ENCODE results near the gene PCED1B. TPM values are rescaled to one million over a fixed set of nuclear protein-coding genes. Genes with fewer than 3 reads are reported as not detected.

The PCED1B gene
- total RNA-seq, 2 donors from 2014 or later = 0.87 to 46.9 TPM

DNA sequence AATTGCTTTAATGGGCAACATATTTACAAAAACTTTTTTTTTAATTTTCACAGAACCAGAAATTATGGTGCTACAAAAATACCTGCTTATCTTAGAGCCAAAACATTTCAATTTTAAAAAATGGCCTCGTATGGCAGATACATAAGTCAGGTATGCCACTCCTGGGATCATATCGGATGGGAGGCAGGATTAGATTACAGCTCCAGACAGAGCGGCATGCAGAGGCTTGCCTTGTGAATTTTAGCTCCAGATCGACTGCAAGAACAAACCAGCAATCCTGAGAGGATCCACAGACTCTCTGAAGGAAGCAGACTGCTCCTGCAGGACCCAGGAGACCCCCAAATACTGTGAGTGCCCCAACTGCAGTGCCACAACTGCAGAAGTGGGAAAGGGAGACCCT, 169.7 kb downstream of the PCED1B start:
- peaks cover 2% of the 10 kb centered on the region for H3K4me1 ChIP-seq (replicated peaks)
- no peak for DNase-seq (ENCODE audit: low spot score)
- no peaks in the 10 kb centered on the region for H3K9me3 ChIP-seq
- H3K27me3 ChIP-seq (replicated peaks; ENCODE audit: insufficient read depth) = no peaks in the 10 kb centered on the region
- TF ChIP-seq POLR2A (IDR thresholded peaks at IDR 0.05) (no peak), POLR2AphosphoS5 (IDR thresholded peaks at IDR 0.05) (no peak)
- TF ChIP-seq, protein P1, sequence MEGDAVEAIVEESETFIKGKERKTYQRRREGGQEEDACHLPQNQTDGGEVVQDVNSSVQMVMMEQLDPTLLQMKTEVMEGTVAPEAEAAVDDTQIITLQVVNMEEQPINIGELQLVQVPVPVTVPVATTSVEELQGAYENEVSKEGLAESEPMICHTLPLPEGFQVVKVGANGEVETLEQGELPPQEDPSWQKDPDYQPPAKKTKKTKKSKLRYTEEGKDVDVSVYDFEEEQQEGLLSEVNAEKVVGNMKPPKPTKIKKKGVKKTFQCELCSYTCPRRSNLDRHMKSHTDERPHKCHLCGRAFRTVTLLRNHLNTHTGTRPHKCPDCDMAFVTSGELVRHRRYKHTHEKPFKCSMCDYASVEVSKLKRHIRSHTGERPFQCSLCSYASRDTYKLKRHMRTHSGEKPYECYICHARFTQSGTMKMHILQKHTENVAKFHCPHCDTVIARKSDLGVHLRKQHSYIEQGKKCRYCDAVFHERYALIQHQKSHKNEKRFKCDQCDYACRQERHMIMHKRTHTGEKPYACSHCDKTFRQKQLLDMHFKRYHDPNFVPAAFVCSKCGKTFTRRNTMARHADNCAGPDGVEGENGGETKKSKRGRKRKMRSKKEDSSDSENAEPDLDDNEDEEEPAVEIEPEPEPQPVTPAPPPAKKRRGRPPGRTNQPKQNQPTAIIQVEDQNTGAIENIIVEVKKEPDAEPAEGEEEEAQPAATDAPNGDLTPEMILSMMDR (IDR thresholded peaks at IDR 0.05) = no peak
- intact Hi-C loops (cut with DNase I) = no loop called here
- H3K4me3 ChIP-seq = no peak overlapping the region
- no peak overlapping the region for H3K27ac ChIP-seq
- 44% methylated on average over 4 of the region's 4 CpGs for WGBS
- no peaks in the 10 kb centered on the region for H3K36me3 ChIP-seq

DNA sequence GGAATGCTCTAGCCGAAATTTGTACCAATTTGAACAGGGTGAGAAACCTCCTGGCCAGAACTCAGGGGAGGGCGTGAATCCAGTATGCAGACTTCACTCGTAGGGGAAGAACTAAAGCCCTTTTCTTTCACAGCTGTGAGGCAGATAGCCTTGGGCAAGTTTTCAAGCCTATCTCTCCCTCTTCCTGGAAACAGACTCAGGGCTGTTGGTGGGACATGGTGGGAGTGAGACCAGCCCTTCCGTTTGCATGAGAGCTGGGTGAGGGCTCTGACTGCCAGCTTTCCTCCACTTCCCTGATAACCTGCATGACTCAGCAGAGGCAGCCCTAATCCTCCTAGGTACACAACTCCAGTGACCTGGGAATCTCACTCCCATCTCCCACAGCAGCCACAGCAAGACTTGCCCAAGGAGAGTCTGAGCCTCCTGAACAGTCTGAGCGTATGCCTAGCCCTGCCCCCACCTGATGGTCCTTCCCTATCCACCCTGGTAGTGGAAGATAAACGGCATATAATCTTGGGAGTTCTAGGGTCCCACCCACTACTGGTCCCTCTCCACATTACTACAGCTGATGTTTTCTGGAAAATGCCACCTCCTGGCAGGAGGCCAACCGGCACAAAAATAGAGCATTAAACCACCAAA, 170.4 kb downstream of the PCED1B start:
- no peaks in the 10 kb centered on the region for H3K27me3 ChIP-seq (replicated peaks; ENCODE audit: insufficient read depth)
- no peak for TF ChIP-seq POLR2AphosphoS5 (IDR thresholded peaks at IDR 0.05)
- TF ChIP-seq, protein P1 (IDR thresholded peaks at IDR 0.05) = no peak
- no peak for TF ChIP-seq POLR2A (IDR thresholded peaks at IDR 0.05)
- WGBS = 59% methylated on average over 7 of the region's 7 CpGs

DNA sequence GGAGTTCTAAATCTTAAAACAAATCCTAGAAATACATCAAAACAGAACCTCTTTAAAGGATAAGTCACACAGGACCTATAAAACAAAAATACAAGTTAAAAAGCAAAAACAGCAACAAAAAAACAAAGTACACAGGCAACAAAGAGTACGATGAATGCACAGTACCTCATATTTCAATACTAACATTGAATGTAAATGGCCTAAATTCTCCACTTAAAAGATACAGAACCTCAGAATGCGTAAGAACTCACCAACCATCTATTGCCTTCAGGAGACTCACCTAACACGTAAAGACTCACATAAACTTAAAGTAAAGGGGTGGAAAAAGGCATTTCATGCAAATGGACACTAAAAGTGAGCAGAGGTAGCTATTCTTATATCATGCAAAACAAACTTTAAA, 172.5 kb downstream of the PCED1B start:
- TF ChIP-seq, protein P1 (IDR thresholded peaks at IDR 0.05) = no peak
- TF ChIP-seq POLR2AphosphoS5 (IDR thresholded peaks at IDR 0.05) (no peak), POLR2A (IDR thresholded peaks at IDR 0.05) (no peak)
- H3K27me3 ChIP-seq (replicated peaks; ENCODE audit: insufficient read depth) = no peaks in the 10 kb centered on the region
- no peak overlapping the region for H3K4me3 ChIP-seq
- no peaks in the 10 kb centered on the region for H3K9me3 ChIP-seq
- H3K36me3 ChIP-seq = no peaks in the 10 kb centered on the region
- peaks cover 2% of the 10 kb centered on the region for H3K4me1 ChIP-seq (replicated peaks)
- DNase-seq (ENCODE audit: low spot score) = no peak
- H3K27ac ChIP-seq = no peak overlapping the region
- 99% methylated on average over 3 of the region's 3 CpGs for WGBS
- intact Hi-C loops (cut with DNase I) = no loop called here

More for the DNA sequence above, 170.4 kb downstream of the PCED1B start:
- H3K4me1 ChIP-seq (replicated peaks) = peaks cover 2% of the 10 kb centered on the region
- DNase-seq (ENCODE audit: low spot score) = no peak
- no peak overlapping the region for H3K27ac ChIP-seq
- H3K36me3 ChIP-seq = no peaks in the 10 kb centered on the region
- no peaks in the 10 kb centered on the region for H3K9me3 ChIP-seq
- H3K4me3 ChIP-seq = no peak overlapping the region
- intact Hi-C loops (cut with DNase I) = no loop called here

DNA sequence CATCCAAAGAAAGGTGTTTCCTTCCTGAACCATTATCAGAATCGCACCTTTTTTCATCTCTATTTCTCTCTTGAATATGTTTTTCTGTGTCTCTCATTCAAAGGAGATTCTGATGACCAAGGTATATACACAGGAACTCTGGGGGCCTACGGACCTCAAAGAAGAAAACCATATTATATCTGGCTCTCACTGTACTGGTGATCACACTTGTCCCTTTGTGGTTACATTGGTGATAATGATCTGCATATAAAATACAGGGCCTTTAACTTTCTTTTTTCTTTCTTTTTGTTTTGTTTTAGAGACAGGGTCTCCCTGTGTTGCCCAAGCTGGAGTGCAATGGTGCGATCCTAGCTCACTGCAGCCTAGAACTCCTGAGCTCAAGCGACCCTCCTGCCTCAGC, 185.5 kb downstream of the PCED1B start:
- Histone ChIP-seq H3K27ac (no peak overlapping the region), H3K4me3 (no peak overlapping the region), H3K4me1 (replicated peaks) (no peaks in the 10 kb centered on the region), H3K36me3 (no peaks in the 10 kb centered on the region), H3K9me3 (no peaks in the 10 kb centered on the region), H3K27me3 (replicated peaks; ENCODE audit: insufficient read depth) (no peaks in the 10 kb centered on the region)
- TF ChIP-seq POLR2A (IDR thresholded peaks at IDR 0.05) (no peak), POLR2AphosphoS5 (IDR thresholded peaks at IDR 0.05) (no peak)
- TF ChIP-seq, protein P1 (IDR thresholded peaks at IDR 0.05) = no peak
- intact Hi-C loops (cut with DNase I) = no loop called here
- WGBS = 76% methylated on average over 4 of the region's 4 CpGs
- DNase-seq (ENCODE audit: low spot score) = no peak

DNA sequence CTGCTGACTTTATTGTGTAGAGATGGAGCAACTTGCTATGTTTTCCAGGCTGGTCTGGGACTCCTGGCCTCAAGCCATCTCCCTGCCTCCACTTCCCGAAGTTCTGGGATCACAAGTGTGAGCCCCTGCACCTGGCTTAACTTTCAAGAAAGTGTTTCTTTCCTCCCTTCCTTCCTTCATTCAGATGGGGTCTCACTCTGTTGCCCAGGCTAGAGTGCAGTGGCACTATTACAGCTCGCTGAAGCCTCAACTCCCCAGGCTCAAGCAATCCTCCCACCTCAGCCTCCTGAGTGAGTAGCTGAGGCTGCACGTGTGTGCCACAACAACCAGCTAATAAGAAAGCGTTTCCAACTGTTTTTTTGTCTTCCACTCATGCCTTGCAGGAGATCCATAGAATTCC, 186.0 kb downstream of the PCED1B start:
- no peak for DNase-seq (ENCODE audit: low spot score)
- no peaks in the 10 kb centered on the region for H3K4me1 ChIP-seq (replicated peaks)
- H3K9me3 ChIP-seq = no peaks in the 10 kb centered on the region
- intact Hi-C loops (cut with DNase I) = no loop called here
- no peak overlapping the region for H3K4me3 ChIP-seq
- TF ChIP-seq POLR2A (IDR thresholded peaks at IDR 0.05) (no peak), POLR2AphosphoS5 (IDR thresholded peaks at IDR 0.05) (no peak)
- TF ChIP-seq, protein P1 (IDR thresholded peaks at IDR 0.05) = no peak
- WGBS = 83% methylated on average over 4 of the region's 4 CpGs
- no peak overlapping the region for H3K27ac ChIP-seq
- H3K36me3 ChIP-seq = no peaks in the 10 kb centered on the region
- H3K27me3 ChIP-seq (replicated peaks; ENCODE audit: insufficient read depth) = no peaks in the 10 kb centered on the region
